COLO829 (cell line): ENCODE data around the gene THBS3.
"Not testable (repeated sequence)": the region's sequence is repeated elsewhere in the genome, so short reads cannot be mapped to it uniquely, and the experiment has no call there.

ENCODE experiments used
- DNase-seq: peaks from one replicate; pipeline ENCODE4 v3.0.0; 2012; ENCODE audit warnings: low spot score

THBS3 gene

DNA sequence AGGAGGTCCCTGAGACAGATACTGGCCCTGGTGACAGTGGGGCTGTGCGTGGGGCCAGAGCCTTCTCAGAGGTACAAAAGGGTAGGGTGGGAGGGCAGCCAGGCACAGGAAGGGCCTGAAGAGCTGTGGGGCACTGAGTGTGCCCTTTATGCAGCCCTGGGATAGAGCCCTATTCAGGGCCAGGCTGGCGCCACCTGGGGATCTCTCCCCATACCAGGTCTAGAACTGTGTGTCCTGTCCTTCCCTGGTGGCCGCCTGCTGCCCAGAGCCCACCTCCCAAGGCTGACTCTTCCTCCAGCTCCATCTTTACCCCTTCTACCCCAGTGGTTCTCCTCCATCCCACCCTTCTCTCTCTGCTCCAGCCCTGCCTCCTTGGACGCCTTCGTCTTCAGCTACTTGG is 25.8 kb upstream of the THBS3 start:
- not testable (repeated sequence) for DNase-seq

DNA sequence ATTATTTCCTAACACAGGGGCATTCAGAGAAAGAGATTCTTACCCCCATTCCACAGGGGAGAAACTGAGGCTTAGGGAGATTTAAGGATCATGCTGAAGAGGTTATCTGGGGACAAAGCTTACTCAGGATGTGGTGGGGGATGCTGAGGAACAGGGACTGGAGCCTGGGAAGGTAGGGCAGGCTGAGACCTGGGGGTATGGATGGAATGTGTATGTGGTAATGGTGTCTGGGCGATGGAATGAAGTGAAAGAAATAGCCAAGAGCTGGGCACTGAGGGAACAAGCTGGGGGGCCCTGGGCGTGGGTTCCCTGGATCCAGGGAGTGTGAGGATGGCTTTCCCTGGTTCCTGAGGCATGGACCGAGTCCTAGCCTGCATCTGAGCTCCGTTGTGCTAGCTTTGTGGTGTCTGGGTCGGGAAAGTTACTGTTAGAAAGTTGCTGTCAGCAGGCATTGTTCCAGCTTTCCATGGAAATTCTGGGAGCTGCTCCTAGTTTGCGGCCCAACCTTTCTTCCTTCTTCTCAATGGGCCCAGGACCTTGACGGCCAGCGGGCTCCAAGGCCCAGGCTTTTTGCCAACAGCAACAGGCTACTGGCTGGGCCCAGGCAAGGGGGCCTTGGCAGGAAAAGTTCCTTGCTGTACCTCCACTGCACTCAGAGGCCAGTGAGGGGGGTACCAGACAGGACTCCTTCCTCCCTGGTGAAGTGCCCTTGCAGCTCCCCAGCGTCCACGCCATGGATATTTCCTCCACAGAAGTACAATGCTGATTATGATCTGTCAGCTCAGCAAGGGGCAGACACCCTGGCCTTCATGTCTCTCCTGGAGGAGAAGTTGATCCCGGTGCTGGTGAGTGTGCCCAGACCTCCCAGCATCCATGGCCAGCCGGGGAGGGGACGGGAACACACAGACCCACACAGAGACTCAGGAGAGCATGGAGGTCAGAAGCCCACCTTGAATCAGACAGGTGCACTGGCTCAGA is 24.6 kb upstream of the THBS3 start:
- DNase-seq, result not testable (repeated sequence)

DNA sequence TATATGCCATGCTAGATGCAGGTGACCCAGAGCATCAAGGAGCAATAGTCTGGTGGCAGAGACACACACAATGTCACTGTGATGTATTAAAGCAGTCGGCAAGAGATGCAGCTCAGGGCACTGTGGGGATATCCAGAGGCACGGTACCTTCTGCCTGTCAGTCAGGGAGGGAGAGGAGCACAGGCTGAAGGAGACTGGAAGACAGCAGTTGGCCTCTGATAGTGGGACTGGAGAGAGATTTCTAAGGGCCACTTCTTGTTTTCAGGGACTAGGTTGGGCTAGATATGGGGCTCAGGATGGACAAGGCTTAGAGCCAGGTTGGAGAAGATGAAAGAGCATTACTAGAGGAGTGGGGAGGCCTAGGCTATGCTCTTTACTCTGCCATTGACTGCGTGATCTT is 23.6 kb upstream of the THBS3 start:
- not testable (repeated sequence) for DNase-seq

DNA sequence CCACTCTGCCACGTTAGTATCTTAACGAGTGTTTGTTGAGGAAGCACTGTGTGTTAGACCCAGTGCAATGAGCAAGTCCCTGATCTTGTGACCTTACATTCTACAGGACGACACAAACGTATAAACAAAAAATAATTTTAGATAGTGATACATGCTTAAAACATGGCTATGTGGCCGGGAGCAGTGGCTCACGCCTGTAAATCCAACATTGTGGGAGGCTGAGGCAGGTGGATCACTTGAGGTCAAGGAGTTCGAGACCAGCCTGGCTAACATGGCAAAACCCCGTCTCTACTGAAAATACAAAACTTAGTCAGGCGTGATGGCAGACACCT is 20.4 kb upstream of the THBS3 start:
- no peak for DNase-seq

DNA sequence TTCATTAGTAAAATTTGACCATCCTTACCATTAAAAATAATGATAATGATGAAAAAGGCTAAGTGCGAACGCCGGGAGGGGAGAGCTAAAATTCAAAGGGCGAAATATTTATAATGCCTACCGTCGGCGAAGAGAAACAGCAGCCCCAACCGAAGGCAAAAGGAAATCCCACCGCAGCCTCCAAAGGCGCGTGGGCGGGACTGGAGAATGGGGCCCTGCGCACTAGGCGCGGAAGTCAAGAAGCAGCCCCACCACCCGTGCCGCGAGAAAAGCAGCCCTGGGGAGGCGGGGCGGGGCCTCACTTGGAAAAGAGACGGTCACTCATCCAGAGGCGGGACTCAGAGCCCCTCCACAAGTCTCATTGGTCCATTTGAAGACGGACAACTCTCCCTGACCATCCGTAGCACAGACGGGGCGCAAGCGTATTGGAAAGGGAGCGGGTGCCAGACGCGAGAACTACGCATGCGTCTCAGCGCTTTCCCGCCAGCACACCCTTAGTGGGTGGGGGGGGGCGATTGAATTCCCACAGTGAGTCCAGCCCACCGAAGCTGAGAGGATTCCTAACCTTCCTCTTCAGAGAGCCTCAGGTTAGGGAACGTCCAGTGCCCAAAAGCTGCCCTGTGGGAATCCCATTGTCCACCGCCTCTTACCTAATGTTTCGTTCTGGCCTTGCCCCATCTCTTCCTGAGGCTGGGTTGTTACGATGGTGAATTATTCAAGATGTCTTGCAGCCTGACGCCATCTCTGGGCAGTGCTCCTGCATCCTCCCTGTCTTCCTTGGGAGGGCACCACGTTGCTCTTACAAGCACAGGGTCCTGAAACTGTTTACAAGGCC is 19.8 kb upstream of the THBS3 start:
- peak; percentile 100 for DNase-seq

DNA sequence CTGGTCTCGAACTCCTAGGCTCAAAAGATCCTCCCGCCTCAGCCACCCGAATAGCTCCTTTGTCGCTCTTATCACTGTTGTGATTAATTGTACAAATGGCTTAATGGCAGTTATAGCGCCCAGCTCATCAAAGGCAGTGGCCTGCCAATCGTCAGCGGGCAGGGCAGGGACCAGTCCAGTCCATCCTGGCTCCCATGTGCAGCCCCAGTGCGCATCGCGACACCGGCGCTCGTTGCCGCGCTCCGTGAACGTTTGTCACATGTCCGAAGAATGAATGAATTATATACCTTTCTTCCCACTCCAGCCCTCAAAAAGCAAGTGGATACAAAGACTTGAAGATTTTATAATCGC is 19.2 kb upstream of the THBS3 start:
- peak; percentile 58 for DNase-seq

DNA sequence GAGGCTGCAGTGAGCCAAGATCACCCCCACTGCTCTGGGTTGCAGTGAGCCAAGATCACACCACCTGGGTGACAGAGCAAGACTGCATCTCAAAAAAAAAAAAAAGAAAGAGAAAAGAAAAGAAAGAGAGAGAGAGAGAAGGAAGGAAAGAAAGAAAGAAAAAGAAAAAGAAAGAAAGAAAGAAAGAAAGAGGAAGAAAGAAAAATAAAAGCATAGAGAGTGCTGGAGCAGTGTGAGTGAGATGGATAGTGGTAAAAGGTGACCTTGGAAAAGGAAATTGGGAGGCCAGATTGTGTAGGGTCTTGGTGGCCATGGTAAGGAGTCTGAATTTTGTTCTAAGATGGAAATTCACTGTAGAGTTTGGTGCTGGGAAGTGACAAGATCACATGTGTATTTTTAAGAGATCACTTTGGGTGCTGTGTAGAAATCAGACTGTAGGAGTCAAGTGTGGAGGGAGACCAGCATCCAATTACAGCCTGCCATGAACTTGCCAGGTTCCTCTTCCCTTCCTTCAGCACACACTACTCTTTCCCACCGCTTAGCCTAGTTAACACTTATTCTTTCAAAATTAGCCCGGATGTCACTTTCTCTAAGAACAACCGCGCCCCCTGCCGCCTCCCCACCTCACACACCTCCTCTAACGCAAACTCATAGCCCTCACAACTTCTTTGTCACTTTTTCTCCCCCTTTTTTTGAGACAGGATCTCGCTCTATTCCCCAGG is 18.7 kb upstream of the THBS3 start:
- peak; percentile 80 for DNase-seq

DNA sequence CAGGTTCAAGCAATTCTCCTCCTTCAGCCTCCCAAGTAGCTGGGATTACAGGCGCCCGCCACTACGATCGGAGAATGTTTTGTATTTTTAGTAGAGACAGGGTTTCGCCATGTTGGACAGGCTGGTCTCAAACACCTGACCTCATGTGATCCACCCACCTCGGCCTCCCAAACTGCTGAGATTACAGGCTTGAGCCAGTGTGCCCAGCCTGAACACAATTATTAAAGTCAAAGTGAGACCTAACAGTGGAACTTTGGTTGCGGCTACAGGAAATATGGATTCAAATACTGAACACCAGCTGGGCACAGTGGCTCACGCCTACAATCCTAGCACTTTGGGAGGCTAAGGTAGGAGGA is 17.7 kb upstream of the THBS3 start:
- not testable (repeated sequence) for DNase-seq

DNA sequence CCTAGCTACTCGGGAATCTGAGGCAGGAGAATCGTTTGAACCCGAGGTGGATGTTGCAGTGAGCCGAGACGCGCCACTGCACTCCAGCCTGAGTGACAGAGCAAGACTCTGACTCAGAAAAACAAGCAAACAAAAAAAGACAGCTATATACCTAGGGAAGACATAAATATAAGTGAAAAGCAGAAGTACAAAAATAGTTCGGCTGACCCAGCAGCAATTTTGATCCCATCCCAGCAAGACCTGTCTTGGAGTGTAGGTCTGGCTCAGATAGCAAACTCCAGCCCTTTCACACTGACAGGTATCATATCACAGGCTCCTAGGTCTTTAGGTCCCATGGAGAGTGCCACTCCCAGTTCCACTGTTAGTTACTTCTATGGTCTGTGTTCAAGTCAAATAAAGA is 15.3 kb upstream of the THBS3 start:
- no peak for DNase-seq

DNA sequence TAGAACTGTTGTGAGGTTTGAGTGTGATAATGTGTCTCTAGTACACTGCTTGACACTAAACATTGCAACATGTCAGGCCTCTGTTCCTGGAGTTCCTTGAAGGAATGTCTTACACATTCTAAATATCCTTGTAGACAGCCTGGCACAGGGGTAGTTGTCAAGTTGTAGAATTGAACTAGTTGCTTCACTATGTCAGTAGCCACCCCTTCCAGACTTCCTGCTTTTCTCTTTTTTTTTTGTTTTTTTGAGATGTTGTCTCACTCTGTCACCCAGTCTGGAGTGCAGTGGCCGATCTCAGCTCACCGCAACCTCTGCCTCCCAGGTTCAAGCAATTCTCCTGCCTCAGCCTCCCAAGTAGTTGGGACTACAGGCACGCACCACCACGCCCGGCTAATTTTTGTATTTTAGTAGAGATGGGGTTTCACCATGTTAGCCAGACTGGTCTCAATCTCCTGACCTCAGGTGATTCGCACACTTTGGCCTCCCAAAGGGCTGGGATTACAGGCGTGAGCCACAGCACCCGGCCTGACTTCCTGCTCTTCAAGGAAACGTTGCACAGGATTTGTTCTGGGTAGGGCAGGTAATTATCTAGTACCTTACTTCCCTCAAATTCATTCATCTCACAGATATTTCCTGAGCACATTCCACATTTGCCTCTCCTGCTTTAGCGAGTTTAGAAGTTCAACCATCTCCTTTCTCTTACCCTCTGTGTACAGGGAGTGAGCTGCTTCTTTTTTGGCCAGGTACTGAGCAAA is 12.7 kb upstream of the THBS3 start:
- DNase-seq, result not testable (repeated sequence)

DNA sequence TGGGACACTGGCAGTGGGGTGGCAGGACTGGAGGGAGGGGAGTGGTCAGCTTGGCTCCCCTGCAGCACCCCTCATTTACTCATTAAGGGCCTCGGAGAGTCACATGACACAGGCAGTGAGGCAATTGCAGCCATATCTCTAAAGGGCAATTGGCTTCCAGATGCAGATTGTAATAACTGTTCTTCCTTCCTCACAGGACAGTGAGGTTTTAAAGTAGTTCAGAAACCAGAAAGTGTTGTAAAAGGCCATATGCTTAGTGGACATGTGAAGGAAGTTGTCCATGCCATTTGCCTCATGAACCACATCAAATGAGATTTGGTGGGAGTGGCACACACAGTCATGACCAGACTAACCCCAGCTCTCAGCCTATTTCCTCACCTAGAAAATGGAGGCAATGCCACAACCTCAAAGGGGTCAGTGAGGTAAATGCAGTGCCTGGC is 11.9 kb upstream of the THBS3 start:
- DNase-seq, result no peak

DNA sequence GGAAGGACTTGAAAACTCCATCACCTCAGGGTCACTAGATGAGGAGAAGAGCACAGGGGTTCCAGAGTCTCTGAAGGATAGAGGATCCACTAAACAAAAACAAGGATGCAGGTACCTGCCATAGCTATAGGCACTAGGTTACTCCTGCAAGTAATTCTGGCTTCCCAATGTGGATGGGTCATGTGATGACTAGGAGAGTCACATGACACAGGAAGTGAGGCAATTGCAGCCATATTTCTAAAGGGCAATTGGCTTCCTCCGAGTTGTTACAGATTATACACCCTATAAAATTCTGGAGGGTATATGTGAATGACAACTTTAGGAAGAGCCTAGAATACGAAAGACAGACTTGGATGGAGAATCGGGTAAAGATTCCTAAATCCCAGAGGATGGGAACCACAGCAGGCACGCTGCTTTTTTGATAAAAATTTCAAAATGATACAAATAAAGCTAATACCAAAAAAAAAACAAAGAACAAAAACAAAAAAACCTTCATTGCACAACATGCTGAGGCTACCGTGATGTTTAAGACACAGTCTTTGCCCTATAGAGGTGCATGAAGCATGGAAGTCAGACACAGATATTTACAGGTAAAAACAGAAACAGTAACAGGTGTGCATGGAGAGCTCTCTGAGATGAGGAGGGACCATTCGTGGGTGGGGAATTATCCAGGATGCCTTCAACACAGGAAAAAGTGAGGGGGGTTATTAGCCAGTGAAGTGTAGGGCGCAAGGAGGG is 11.3 kb upstream of the THBS3 start:
- peak; percentile 78 for DNase-seq

DNA sequence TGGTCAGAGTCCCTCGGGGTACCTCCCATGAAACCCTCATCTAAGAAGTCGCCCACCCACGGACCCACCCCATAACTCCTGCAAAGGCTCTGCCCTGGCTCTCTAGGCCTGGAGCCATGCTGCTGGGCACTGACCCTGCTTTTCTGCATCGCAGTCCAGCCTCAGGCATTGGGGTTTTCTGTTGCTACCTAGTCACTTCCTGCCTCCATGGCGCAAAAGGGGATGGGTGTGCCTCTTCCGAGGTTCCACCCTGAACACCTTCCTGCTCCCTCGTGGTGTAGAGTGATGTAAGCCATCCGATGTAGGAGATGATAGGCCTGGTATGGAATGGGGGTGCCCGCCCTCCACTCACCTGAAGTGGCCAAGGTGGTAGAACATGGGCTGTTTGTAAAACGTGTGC is 7.0 kb upstream of the THBS3 start:
- DNase-seq, result not testable (repeated sequence)

DNA sequence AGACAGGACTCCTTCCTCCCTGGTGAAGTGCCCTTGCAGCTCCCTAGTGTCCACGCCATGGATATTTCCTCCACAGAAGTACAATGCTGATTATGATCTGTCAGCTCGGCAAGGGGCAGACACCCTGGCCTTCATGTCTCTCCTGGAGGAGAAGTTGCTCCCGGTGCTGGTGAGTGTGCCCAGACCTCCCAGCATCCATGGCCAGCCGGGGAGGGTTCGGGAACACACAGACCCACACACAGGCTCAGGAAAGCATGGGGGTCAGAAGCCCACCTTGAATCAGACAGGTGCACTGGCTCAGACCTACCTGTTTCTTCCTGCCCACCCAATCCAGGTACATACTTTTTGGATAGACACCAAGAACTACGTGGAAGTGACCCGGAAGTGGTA is 4.3 kb upstream of the THBS3 start:
- DNase-seq, result not testable (repeated sequence)

DNA sequence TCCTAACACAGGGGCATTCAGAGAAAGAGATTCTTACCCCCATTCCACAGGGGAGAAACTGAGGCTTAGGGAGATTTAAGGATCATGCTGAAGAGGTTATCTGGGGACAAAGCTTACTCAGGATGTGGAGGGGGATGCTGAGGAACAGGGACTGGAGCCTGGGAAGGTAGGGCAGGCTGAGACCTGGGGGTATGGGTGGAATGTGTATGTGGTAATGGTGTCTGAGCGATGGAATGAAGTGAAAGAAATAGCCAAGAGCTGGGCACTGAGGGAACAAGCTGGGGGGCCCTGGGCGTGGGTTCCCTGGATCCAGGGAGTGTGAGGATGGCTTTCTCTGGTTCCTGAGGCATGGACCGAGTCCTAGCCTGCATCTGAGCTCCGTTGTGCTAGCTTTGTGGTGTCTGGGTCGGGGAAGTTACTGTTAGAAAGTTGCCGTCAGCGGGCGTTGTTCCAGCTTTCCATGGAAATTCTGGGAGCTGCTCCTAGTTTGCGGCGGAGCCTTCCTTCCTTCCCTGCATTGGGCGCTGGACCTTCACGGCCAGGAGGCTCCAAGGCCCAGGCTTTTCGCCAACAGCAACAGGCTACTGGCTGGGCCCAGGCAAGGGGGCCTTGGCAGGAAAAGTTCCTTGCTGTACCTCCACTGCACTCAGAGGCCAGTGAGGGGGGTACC is 3.8 kb upstream of the THBS3 start:
- not testable (repeated sequence) for DNase-seq

DNA sequence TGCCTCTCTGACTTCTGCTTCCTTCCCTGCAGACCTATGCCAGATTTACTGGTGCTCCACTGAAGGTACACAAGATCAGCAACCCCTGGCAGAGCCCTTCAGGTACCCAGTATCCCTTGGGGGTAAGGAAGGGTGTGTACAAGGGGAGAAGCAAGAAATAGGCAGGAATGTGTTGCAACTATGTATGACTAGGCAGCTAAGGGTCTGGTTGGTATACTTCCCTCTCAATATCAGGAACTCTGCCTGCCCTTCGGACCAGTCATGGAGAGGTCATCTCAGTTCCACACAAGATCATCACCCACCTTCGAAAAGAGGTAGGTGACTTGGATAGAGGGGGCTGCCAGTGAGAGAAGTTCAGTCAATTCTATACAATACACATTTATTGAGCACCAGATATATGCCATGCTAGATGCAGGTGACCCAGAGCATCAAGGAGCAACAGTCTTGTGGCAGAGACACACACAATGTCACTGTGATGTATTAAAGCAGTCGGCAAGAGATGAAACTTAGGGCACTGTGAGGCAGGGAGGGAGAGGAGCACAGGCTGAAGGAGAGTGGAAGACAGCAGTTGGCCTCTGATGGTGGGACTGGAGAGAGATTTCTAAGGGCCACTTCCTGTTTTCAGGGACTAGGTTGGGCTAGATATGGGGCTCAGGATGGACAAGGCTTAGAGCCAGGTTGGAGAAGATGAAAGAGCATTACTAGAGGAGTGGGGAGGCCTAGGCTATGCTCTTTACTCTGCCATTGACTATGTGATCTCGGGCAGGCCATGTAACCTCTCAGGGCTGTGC is 2.8 kb upstream of the THBS3 start:
- no peak for DNase-seq

DNA sequence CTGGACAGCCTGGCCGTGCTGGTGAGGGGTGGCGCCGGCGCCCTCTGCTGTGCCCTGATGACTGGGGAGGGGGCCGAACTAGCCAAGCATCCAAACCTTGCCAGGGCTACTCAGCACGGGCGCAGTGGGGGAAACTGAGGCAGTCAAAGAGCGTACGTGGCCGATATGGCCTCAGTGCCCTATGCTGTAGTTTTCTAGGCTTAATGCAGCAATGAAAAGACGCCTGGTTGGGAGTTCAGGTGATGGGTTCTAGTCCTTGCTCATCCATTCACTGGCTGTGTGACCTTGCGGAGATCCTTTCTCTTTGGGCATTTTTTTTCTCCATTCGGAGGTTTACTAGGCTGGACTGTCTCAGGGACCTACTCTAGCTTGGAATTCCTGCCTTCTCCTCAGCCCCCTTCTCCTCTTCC is 1.6 kb upstream of the THBS3 start:
- no peak for DNase-seq

DNA sequence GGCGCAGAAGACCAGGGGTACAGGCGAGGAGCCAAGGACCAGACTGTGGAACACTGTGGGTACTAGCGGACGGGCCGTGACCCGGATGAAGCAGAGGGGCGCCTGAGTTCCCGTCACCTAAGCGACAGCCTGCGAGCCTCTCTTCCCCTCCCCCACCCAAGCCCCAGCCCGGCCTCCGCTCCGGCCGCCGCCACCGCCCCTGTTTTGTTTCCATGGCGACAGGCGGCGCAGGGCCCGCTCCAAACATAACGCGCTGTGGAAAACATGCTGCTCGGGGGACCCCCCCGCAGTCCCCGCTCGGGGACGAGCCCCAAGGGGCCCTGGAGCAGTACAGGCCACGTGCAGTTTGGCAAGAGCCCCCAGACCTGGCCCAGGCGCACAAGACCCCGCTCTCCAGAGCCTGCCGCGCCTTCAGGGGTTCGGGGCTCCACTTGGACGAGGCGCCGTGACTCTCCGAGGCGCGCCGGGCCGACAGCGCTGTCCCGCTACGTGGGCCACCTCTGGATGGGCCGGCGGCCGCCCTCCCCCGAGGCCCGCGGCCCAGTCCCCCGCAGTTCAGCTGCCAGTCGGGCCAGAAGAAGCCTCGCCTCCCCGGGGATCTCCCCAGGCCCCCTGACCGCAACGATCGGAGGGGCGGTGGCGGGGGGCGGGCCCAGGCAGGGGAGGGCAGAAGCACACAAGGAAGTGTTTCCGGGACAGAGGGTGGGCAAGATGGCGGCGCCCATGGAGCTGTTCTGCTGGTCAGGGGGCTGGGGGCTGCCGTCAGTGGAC is 1.0 kb upstream of the THBS3 start, which contains the start of gene MTX1:
Gene MTX1, plus strand, starts transcription at position 155 of the 771 bp plus-strand sequence. Its CDS starts 110 bp downstream, at position 265.
- peak; percentile 78 for DNase-seq
